Progenitor cell of endocrine pancreas (in vitro differentiated cells): ENCODE data around the gene DCPS. TPM values are rescaled to one million over a fixed set of nuclear protein-coding genes. Genes with fewer than 3 reads are reported as not detected.

Experiments
- DNase-seq: peaks from one replicate; pipeline ENCODE4 v3.0.0; 2021; ENCODE audit warnings: low spot score; ENCODE audit not compliant: unreplicated experiment
- H3K27ac Mint-ChIP-seq: 2 replicates; pipeline ENCODE4 v1.8.0; 2021; ENCODE audit warnings: mild to moderate bottlenecking, moderate library complexity, mixed read lengths
- H3K27me3 Mint-ChIP-seq: 2 replicates; pipeline ENCODE4 v1.8.0; 2021; ENCODE audit warnings: mixed read lengths
- H3K36me3 Mint-ChIP-seq: 2 replicates; pipeline ENCODE4 v1.8.0; 2022; ENCODE audit warnings: mixed read lengths; ENCODE audit not compliant: insufficient read depth
- H3K4me1 Mint-ChIP-seq: 2 replicates; pipeline ENCODE4 v1.8.0; 2021; ENCODE audit warnings: low read depth, mixed read lengths
- H3K4me3 Mint-ChIP-seq: 2 replicates; pipeline ENCODE4 v1.8.0; 2021; ENCODE audit warnings: low read depth, mild to moderate bottlenecking, moderate library complexity, mixed read lengths
- H3K9me3 Mint-ChIP-seq: 2 replicates; pipeline ENCODE4 v1.8.0; 2021; ENCODE audit warnings: low read depth, mixed read lengths
- total RNA-seq: library from RNA; stranded (reverse); gene quantifications from 2 replicates; pipeline ENCODE4 v1.2.1, GENCODE V29; 2021
- TF ChIP-seq, protein P1 (sequence below): fragments of 200-600 bp; sonication (generic); IDR thresholded peaks from one replicate; pipeline ENCODE4 v1.5.0; 2021; ENCODE audit warnings: antibody characterized with exemption, mild to moderate bottlenecking; ENCODE audit not compliant: unreplicated experiment

Gene DCPS
- total RNA-seq, 1 donor from 2014 or later, result 17.9 TPM

- no peaks in the 10 kb centered on the region for H3K27me3 Mint-ChIP-seq
- peaks cover 13% of the 10 kb centered on the region for H3K36me3 Mint-ChIP-seq
- no peak overlapping the region for H3K27ac Mint-ChIP-seq
- DNase-seq, result no peak
- no peaks in the 10 kb centered on the region for H3K9me3 Mint-ChIP-seq
- H3K4me3 Mint-ChIP-seq, result no peak overlapping the region
- H3K4me1 Mint-ChIP-seq, result no peaks in the 10 kb centered on the region
- TF ChIP-seq, protein P1, sequence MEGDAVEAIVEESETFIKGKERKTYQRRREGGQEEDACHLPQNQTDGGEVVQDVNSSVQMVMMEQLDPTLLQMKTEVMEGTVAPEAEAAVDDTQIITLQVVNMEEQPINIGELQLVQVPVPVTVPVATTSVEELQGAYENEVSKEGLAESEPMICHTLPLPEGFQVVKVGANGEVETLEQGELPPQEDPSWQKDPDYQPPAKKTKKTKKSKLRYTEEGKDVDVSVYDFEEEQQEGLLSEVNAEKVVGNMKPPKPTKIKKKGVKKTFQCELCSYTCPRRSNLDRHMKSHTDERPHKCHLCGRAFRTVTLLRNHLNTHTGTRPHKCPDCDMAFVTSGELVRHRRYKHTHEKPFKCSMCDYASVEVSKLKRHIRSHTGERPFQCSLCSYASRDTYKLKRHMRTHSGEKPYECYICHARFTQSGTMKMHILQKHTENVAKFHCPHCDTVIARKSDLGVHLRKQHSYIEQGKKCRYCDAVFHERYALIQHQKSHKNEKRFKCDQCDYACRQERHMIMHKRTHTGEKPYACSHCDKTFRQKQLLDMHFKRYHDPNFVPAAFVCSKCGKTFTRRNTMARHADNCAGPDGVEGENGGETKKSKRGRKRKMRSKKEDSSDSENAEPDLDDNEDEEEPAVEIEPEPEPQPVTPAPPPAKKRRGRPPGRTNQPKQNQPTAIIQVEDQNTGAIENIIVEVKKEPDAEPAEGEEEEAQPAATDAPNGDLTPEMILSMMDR, result no peak
These were observed 46.1 kb upstream of the DCPS start for GRCh38 chr11:126257764-126258163.

- no peak overlapping the region for H3K4me3 Mint-ChIP-seq
- TF ChIP-seq, protein P1, result no peak
- DNase-seq, result no peak
- H3K36me3 Mint-ChIP-seq, result peaks cover 25% of the 10 kb centered on the region
- no peaks in the 10 kb centered on the region for H3K9me3 Mint-ChIP-seq
- H3K27ac Mint-ChIP-seq, result no peak overlapping the region
- no peaks in the 10 kb centered on the region for H3K27me3 Mint-ChIP-seq
- no peaks in the 10 kb centered on the region for H3K4me1 Mint-ChIP-seq
These were observed 41.6 kb upstream of the DCPS start for GRCh38 chr11:126262216-126262615.

DNA sequence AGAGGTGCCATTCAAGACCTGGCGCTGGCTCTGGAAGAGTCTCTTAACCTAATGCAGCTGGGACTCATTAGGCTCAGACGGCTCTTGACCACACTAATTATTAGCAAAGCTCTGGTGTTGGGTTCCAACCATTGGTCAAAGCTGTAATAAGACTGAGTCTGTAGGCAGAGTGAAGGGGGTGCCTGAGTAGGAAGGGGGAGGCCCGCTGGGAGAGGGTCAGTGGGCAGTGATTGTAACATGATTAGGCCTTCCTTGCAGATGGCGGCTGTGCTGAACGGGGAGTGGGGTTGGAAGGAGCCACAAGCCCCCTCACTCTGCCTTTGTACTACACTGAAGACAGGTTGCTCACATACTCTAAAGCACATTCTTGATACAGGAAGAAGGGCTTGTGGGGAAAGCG lies 40.4 kb upstream of the DCPS start:
- Mint-ChIP-seq H3K36me3 (peaks cover 25% of the 10 kb centered on the region), H3K27me3 (no peaks in the 10 kb centered on the region), H3K4me3 (no peak overlapping the region), H3K9me3 (no peaks in the 10 kb centered on the region), H3K27ac (peak overlapping the region; percentile 56), H3K4me1 (peaks cover 8% of the 10 kb centered on the region)
- TF ChIP-seq, protein P1, result no peak
- DNase-seq, result no peak

GRCh38 chr11:126265811-126266210 lies 38.0 kb upstream of the DCPS start:
- peaks cover 19% of the 10 kb centered on the region for H3K4me1 Mint-ChIP-seq
- H3K27ac Mint-ChIP-seq, result no peak overlapping the region
- TF ChIP-seq, protein P1, result no peak
- peaks cover 24% of the 10 kb centered on the region for H3K36me3 Mint-ChIP-seq
- no peak for DNase-seq
- peak overlapping the region; percentile 7 for H3K4me3 Mint-ChIP-seq
- H3K27me3 Mint-ChIP-seq, result no peaks in the 10 kb centered on the region
- H3K9me3 Mint-ChIP-seq, result no peaks in the 10 kb centered on the region

DNA sequence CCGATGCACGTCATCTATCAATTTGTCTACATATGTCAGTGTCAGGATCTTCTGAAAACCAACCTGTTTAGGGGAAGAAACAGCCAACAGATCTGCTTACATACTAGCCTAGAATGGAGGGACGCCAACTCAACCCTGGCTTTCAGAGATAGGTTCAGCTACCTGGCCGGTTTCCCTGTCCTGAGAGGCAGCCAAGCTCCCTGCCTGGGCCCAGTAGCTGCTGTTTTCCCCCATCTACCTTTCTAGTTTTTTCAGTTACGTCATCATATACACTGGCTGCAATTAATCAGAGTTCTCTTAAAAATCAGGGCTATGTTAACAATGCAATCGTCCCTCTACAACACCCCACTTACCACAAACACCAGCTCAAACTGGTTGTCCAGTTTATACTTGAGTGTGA lies 36.2 kb upstream of the DCPS start:
- H3K36me3 Mint-ChIP-seq, result peaks cover 25% of the 10 kb centered on the region
- no peaks in the 10 kb centered on the region for H3K9me3 Mint-ChIP-seq
- TF ChIP-seq, protein P1, result no peak
- no peaks in the 10 kb centered on the region for H3K27me3 Mint-ChIP-seq
- peak overlapping the region; percentile 99 for H3K27ac Mint-ChIP-seq
- peak overlapping the region; percentile 96 for H3K4me3 Mint-ChIP-seq
- peaks cover 19% of the 10 kb centered on the region for H3K4me1 Mint-ChIP-seq
- DNase-seq, result no peak

DNA sequence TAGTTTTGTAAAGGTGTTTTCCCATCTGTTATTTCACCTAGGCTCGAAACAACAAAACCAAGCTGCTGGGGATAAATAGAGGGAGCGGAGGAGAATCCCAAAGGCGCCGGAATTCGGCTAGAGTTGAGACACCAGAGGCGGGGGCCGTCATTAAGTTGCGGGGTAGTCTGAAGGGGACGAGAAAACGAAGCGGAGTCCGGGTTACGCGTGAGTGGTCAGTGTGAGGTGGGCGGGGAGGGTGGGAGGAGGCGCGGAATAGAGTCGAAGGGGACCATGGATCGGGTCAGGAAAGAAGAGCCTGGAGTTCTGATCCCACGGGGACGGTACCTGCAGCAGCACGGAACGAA lies 35.5 kb upstream of the DCPS start:
- H3K27ac Mint-ChIP-seq, result peak overlapping the region; percentile 99
- TF ChIP-seq, protein P1, result no peak
- no peak for DNase-seq
- H3K27me3 Mint-ChIP-seq, result no peaks in the 10 kb centered on the region
- peaks cover 21% of the 10 kb centered on the region for H3K36me3 Mint-ChIP-seq
- H3K4me3 Mint-ChIP-seq, result peak overlapping the region; percentile 96
- H3K4me1 Mint-ChIP-seq, result peaks cover 19% of the 10 kb centered on the region
- no peaks in the 10 kb centered on the region for H3K9me3 Mint-ChIP-seq
